Activated T-helper 1 cell treated with anti-CD3 and anti-CD28 coated beads, Interleukin-12 subunit alpha, Interleukin-12 subunit beta, Interleukin-2, Interleukin-4 antibody, amounts not matched to agents 30 ng/mL and 10 ng/mL and 1 ng/mL, durations not matched to agents 14 hours and 24 hours and 36 hours (primary cell): Measurements from ENCODE around the gene FAM83G. TPM values are rescaled to one million over a fixed set of nuclear protein-coding genes. Genes with fewer than 3 reads are reported as not detected.

ENCODE experiments used
- DNase-seq: peaks from one replicate; pipeline ENCODE4 v3.0.0; 2021; ENCODE audit warnings: low spot score
- H3K27ac Mint-ChIP-seq: one replicate; pipeline ENCODE4 v1.8.0; 2021; ENCODE audit warnings: mild to moderate bottlenecking, mixed read lengths
- H3K27me3 Mint-ChIP-seq: one replicate; pipeline ENCODE4 v1.8.0; 2022; ENCODE audit warnings: mild to moderate bottlenecking, moderate library complexity, mixed read lengths; ENCODE audit not compliant: insufficient read depth
- H3K36me3 Mint-ChIP-seq: one replicate; pipeline ENCODE4 v1.8.0; 2021; ENCODE audit warnings: low read depth, mixed read lengths
- H3K4me1 Mint-ChIP-seq: one replicate; pipeline ENCODE4 v1.8.0; 2021; ENCODE audit warnings: low read depth, mixed read lengths
- H3K4me3 Mint-ChIP-seq: one replicate; pipeline ENCODE4 v1.8.0; 2021; ENCODE audit warnings: mild to moderate bottlenecking, moderate library complexity, mixed read lengths
- H3K9me3 Mint-ChIP-seq: one replicate; pipeline ENCODE4 v1.8.0; 2021; ENCODE audit warnings: mixed read lengths
- intact Hi-C: fragments of 100-400 bp; cut with micrococcal nuclease; formaldehyde crosslinking; loops from one replicate; pipeline ENCODE4 v1.15.1; 2024
- total RNA-seq: library from RNA; stranded (reverse); gene quantifications from 2 replicates; pipeline ENCODE4 v1.2.3, GENCODE V29; 2022

Gene FAM83G
- total RNA-seq, 1 donor from 2014 or later: 13.2 TPM

DNA sequence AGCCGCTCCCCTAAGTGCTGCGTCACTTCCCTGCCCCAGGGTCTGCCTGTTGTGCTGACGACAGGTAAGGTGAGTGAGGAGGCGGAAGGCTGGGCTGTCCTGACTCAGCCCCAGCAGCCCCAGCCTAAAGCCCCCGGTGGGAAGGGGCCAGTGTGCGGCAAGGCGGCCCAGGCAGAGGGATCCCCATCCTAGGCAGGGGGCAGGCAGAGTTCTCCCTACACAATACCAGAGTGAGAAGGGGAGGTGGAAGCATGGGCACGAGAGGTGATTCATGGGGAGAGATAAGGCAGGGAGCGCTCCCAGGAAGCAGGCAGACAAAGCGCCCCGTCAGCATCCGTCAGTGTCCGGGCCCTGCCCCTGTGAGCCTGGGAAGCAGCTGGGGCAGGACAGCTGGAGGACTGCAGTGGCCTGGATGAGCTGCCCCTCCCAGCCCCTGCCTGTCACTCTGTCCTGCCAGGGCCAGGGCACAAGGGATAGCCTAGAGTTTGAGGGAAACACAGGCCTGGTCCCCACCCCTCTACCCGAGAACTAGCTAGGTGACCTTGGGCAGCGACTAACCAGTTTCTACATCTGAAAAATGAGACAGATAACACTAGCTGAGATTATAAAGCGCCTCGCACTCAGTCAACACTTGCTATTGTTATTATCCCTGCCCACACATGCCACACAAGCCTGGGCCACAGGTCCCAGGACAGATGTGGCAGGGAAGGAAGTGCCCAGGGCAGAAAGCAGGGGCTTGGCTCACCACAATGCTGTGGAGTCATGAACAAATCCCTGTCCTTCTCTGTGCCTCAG is 3.8 kb downstream of the FAM83G start:
- intact Hi-C loops: loop anchor here (5.0 kb wide), 1 partner anchor 38 kb away; no protein-coding TSS in a partner anchor

GRCh38 chr17:18999911-19000310 is 4.7 kb downstream of the FAM83G start:
- DNase-seq: no peak
- H3K27ac Mint-ChIP-seq: no peak overlapping the region
- H3K9me3 Mint-ChIP-seq: peaks cover 13% of the 10 kb centered on the region
- H3K36me3 Mint-ChIP-seq: peaks cover 16% of the 10 kb centered on the region
- H3K4me1 Mint-ChIP-seq: peaks cover 18% of the 10 kb centered on the region
- no peak overlapping the region for H3K4me3 Mint-ChIP-seq
- H3K27me3 Mint-ChIP-seq: no peaks in the 10 kb centered on the region
- intact Hi-C loops: loop anchor here (5.0 kb wide), 1 partner anchor 38 kb away; no protein-coding TSS in a partner anchor

More for the DNA sequence above, 3.8 kb downstream of the FAM83G start:
- Mint-ChIP-seq H3K27me3 (no peaks in the 10 kb centered on the region), H3K4me1 (peaks cover 18% of the 10 kb centered on the region), H3K4me3 (no peak overlapping the region), H3K36me3 (peaks cover 11% of the 10 kb centered on the region), H3K9me3 (peaks cover 6% of the 10 kb centered on the region), H3K27ac (no peak overlapping the region)
- DNase-seq: no peak

DNA sequence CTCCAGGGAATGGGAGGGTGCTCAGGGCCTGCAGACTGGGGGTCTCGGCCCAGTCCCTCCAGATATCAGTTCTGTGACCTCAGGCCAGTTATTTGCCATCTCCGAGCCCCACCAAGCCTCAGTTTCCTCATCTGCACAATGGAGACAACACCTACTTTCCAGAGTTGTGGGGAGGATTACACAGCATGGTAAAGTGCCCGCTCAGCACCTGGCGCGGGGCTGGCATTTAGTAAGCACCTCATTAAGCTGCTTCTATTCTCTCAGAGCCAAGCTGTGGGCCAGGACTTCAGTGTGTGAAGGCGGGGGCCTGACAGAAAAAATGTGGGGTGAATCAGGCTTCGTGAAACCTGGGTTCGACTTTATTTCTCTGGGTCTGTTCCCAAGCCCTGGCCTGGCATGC is 5.2 kb downstream of the FAM83G start:
- intact Hi-C loops: no loop called here
- Mint-ChIP-seq H3K4me1 (peaks cover 18% of the 10 kb centered on the region), H3K27ac (no peak overlapping the region), H3K4me3 (no peak overlapping the region), H3K36me3 (peaks cover 17% of the 10 kb centered on the region), H3K27me3 (no peaks in the 10 kb centered on the region), H3K9me3 (peaks cover 14% of the 10 kb centered on the region)
- DNase-seq: no peak

DNA sequence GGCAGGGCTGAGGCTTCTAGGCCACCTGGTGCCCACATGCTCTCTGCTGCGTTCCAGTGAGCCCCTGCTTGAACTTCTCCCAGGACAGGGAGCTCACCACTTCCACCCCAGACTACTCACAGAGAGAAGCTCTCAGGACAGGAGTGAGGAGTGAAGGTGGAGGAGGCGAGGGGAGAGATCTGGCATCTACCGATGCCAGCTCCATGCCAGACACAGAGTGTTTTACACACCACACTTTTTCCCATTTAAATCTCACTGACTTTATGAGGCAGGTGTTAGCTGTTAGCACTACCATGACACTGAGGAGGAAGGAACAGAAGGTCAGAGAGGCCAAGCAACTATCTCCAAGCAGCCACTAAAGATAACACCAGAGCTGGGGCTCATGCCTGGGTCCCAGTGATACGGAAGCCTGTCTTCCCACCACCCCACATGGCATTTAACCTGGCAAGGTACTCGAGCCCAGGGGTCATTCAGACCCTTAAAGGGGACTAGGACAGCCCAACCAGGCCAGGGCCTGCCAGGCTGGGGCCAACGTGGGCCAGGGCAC is 6.8 kb downstream of the FAM83G start:
- H3K27ac Mint-ChIP-seq: peak overlapping the region; percentile 34
- no peak overlapping the region for H3K4me3 Mint-ChIP-seq
- no peaks in the 10 kb centered on the region for H3K27me3 Mint-ChIP-seq
- peaks cover 21% of the 10 kb centered on the region for H3K4me1 Mint-ChIP-seq
- intact Hi-C loops: no loop called here
- H3K36me3 Mint-ChIP-seq: peaks cover 20% of the 10 kb centered on the region
- H3K9me3 Mint-ChIP-seq: peaks cover 14% of the 10 kb centered on the region
- no peak for DNase-seq

DNA sequence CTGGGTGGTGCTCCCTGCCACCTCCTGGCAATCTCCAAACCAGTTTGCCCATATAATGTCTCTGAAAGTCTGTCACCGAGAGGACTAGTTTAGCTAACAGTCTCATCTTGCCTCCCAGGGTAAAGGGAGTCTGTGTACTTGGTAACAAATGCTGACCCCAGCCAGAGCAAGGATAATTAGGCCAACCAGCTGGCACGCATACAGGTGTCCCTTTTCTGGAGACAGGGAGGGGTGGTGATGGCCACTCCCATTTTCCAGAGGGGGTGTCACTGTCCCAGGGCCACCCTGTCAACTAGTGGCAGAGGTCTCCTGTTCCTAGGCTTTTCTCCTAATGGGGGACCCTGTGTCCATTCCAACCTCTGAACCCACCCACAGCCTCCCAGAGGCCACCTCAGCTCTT is 8.1 kb downstream of the FAM83G start:
- no peak overlapping the region for H3K27ac Mint-ChIP-seq
- intact Hi-C loops: no loop called here

GRCh38 chr17:18995220-18995619 is 9.3 kb downstream of the FAM83G start:
- intact Hi-C loops: no loop called here
- peaks cover 14% of the 10 kb centered on the region for H3K36me3 Mint-ChIP-seq
- no peaks in the 10 kb centered on the region for H3K27me3 Mint-ChIP-seq
- peaks cover 13% of the 10 kb centered on the region for H3K4me1 Mint-ChIP-seq
- H3K9me3 Mint-ChIP-seq: peaks cover 14% of the 10 kb centered on the region
- no peak overlapping the region for H3K27ac Mint-ChIP-seq
- H3K4me3 Mint-ChIP-seq: no peak overlapping the region
- no peak for DNase-seq

More for the DNA sequence above, 8.1 kb downstream of the FAM83G start:
- no peaks in the 10 kb centered on the region for H3K27me3 Mint-ChIP-seq
- H3K9me3 Mint-ChIP-seq: peaks cover 14% of the 10 kb centered on the region
- no peak overlapping the region for H3K4me3 Mint-ChIP-seq
- H3K36me3 Mint-ChIP-seq: peaks cover 20% of the 10 kb centered on the region
- DNase-seq: no peak
- H3K4me1 Mint-ChIP-seq: peaks cover 13% of the 10 kb centered on the region

- no peak overlapping the region for H3K27ac Mint-ChIP-seq
- no peaks in the 10 kb centered on the region for H3K27me3 Mint-ChIP-seq
- H3K4me1 Mint-ChIP-seq: peaks cover 13% of the 10 kb centered on the region
- no peak for DNase-seq
- intact Hi-C loops: no loop called here
- H3K9me3 Mint-ChIP-seq: peaks cover 14% of the 10 kb centered on the region
- H3K36me3 Mint-ChIP-seq: peaks cover 16% of the 10 kb centered on the region
- H3K4me3 Mint-ChIP-seq: no peak overlapping the region
Measured at GRCh38 chr17:18994631-18995030, 9.9 kb downstream of the FAM83G start.

DNA sequence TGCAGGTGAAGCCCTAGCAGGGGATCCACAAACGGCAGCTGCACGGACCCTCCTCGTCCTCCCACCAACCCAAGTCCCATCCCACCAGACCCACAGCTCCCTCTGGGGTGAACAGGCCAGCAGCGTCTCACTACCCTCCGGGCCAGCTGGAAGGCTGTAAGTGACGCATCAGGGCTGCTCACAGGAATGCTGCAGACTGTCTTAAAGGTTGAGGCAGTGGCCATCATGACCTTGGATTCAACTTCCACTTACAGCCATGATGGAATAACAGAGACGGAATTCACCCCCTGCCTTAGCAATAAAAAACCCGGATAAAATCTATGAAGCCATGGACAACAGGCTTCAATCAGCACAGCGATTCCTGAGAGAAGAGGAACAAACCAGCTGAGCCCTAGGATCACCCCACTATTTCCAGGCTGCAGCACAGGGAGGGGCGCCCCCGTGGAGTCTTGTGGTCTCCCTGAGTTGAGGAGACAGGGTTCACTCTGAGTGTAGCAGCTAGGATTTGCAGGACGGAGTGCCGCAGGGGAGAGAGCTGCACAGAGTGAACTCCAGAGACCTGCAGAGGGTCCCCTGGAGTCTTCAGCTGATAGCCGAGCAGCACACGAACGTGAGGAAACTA is 10.5 kb downstream of the FAM83G start:
- H3K4me3 Mint-ChIP-seq: no peak overlapping the region
- H3K27me3 Mint-ChIP-seq: no peaks in the 10 kb centered on the region
- intact Hi-C loops: no loop called here
- DNase-seq: no peak
- peaks cover 16% of the 10 kb centered on the region for H3K36me3 Mint-ChIP-seq
- H3K9me3 Mint-ChIP-seq: peaks cover 14% of the 10 kb centered on the region
- H3K27ac Mint-ChIP-seq: no peak overlapping the region
- peaks cover 13% of the 10 kb centered on the region for H3K4me1 Mint-ChIP-seq

- Mint-ChIP-seq H3K9me3 (peaks cover 14% of the 10 kb centered on the region), H3K27me3 (no peaks in the 10 kb centered on the region), H3K27ac (no peak overlapping the region), H3K4me1 (peaks cover 13% of the 10 kb centered on the region), H3K36me3 (peaks cover 16% of the 10 kb centered on the region), H3K4me3 (no peak overlapping the region)
- intact Hi-C loops: no loop called here
- no peak for DNase-seq
Measured at GRCh38 chr17:18992454-18993130, 12.0 kb downstream of the FAM83G start.

- Mint-ChIP-seq H3K27me3 (no peaks in the 10 kb centered on the region), H3K9me3 (peaks cover 14% of the 10 kb centered on the region), H3K36me3 (peaks cover 14% of the 10 kb centered on the region), H3K4me1 (peaks cover 13% of the 10 kb centered on the region), H3K4me3 (no peak overlapping the region), H3K27ac (no peak overlapping the region)
- no peak for DNase-seq
- intact Hi-C loops: no loop called here
Measured at GRCh38 chr17:18991531-18992315, 12.8 kb downstream of the FAM83G start.

DNA sequence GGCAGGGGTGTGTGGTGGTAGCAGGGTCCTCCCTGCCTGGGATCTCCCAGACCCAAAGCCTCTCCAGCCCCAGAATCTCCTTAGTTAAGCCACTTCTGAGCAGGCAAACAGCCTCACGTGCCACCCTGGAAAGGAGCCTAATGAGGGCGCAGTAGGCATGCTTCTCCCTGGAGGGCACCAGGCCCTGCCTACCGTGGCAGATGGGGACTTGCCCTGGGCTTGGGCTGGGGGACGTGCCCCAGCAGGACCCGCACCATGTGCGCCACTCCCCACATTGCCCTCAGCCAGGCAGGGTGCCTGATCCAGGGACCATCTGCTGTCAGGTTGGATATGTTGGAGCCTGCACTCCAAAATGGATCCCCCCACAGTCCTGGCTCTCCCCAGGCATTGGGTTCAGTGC is 14.2 kb downstream of the FAM83G start:
- peaks cover 13% of the 10 kb centered on the region for H3K4me1 Mint-ChIP-seq
- DNase-seq: no peak
- no peak overlapping the region for H3K27ac Mint-ChIP-seq
- intact Hi-C loops: no loop called here
- H3K4me3 Mint-ChIP-seq: no peak overlapping the region
- H3K27me3 Mint-ChIP-seq: no peaks in the 10 kb centered on the region
- peaks cover 5% of the 10 kb centered on the region for H3K9me3 Mint-ChIP-seq
- peaks cover 10% of the 10 kb centered on the region for H3K36me3 Mint-ChIP-seq

DNA sequence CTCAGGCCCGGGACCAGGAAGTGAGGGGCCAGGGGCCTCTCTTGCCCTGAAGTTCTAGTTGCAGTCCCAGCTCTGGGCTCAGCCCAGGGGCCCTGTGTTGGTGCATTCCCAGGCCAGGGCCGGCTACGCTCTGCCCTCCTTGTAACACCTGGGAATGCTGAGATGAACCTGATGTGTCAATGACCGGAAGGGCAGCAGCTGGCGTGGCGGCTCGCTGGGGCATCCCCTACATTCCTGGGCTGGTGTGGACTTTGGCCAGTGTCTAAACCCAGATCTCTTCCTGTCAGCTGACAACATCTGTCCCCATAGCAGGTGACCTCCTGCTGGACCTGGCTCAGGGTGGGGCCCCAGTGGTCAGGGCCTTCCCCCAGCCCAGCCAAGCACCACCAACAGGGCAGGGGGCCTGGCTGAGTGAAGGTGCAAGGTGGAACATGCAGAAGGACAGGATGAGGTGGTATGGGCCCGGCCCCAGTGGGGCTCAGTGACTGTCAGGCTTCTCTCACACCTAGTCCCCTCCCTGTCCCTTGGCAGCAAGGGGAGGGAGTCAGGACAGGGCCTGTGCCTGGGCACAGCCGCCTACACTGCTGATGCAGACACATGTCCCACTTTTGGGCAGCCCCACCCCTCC is 15.9 kb downstream of the FAM83G start:
- H3K9me3 Mint-ChIP-seq: no peaks in the 10 kb centered on the region
- intact Hi-C loops: no loop called here
- H3K4me3 Mint-ChIP-seq: no peak overlapping the region
- no peak overlapping the region for H3K27ac Mint-ChIP-seq
- peaks cover 12% of the 10 kb centered on the region for H3K4me1 Mint-ChIP-seq
- H3K27me3 Mint-ChIP-seq: no peaks in the 10 kb centered on the region
- no peak for DNase-seq
- peaks cover 4% of the 10 kb centered on the region for H3K36me3 Mint-ChIP-seq
